ENCODE measurements around the gene CA10.
A peak's percentile ranks its signal among the peaks of the same experiment; 100 is the strongest.

CA10 gene

GRCh38 chr17:52032454-52032853 lies 126.1 kb downstream of the CA10 start:
- POLR2A ChIA-PET = no interaction called here
- CTCF ChIA-PET = interaction anchor here (1.6 kb wide), 1 partner anchor 74 kb away, joined by 4 read pairs; no protein-coding TSS in a partner anchor

GRCh38 chr17:52030052-52030451 lies 128.5 kb downstream of the CA10 start:
- DNase-seq (ENCODE audit: low read depth, low spot score) = no peak
- POLR2A ChIA-PET = no interaction called here
- TF ChIP-seq, protein P1, sequence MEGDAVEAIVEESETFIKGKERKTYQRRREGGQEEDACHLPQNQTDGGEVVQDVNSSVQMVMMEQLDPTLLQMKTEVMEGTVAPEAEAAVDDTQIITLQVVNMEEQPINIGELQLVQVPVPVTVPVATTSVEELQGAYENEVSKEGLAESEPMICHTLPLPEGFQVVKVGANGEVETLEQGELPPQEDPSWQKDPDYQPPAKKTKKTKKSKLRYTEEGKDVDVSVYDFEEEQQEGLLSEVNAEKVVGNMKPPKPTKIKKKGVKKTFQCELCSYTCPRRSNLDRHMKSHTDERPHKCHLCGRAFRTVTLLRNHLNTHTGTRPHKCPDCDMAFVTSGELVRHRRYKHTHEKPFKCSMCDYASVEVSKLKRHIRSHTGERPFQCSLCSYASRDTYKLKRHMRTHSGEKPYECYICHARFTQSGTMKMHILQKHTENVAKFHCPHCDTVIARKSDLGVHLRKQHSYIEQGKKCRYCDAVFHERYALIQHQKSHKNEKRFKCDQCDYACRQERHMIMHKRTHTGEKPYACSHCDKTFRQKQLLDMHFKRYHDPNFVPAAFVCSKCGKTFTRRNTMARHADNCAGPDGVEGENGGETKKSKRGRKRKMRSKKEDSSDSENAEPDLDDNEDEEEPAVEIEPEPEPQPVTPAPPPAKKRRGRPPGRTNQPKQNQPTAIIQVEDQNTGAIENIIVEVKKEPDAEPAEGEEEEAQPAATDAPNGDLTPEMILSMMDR (IDR thresholded peaks at IDR 0.05; ENCODE audit: insufficient read depth, low read length, missing control alignments) = no peak
- CTCF ChIA-PET = no interaction called here
- no peak overlapping the region for H3K4me3 ChIP-seq (ENCODE audit: low read depth, low read length)

More at GRCh38 chr17:52032454-52032853, 126.1 kb downstream of the CA10 start:
- no peak overlapping the region for H3K4me3 ChIP-seq (ENCODE audit: low read depth, low read length)
- no peak for DNase-seq (ENCODE audit: low read depth, low spot score)
- TF ChIP-seq, protein P1 (IDR thresholded peaks at IDR 0.05; ENCODE audit: insufficient read depth, low read length, missing control alignments) = no peak

- DNase-seq (ENCODE audit: low read depth, low spot score) = peak; percentile 47
- H3K4me3 ChIP-seq (ENCODE audit: low read depth, low read length) = no peak overlapping the region
- TF ChIP-seq, protein P1 (IDR thresholded peaks at IDR 0.05; ENCODE audit: insufficient read depth, low read length, missing control alignments) = no peak
- ChIA-PET CTCF (interaction anchor here (0.9 kb wide), 2 partner anchors 79 to 166 kb away, joined by 3 read pairs; no protein-coding TSS in a partner anchor), POLR2A (interaction anchor here (1.8 kb wide), 1 partner anchor 37 kb away, joined by 5 read pairs; no protein-coding TSS in a partner anchor)
These were observed 130.8 kb downstream of the CA10 start for GRCh38 chr17:52027620-52028295.

DNA sequence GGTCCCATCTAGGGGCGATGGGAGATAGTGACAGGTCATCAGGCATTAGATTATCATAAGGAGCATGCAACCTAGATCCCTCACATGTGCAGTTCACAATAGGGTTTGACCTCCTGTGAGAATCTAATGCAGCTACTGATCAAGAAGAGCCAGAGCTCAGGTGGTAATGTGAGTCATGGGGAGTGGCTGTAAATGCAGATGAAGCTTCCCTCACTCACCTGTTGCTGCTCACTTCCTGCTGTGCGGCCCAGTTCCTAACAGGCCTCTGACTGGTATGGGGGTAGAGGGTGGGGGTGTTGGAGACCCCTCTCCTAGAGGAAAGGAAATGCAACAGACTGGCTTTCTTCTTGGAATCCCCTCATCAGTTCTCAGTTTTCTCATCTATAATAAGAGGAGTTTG lies 131.4 kb downstream of the CA10 start:
- ChIA-PET POLR2A (interaction anchor here (1.8 kb wide), 1 partner anchor 38 kb away, joined by 5 read pairs; no protein-coding TSS in a partner anchor), CTCF (interaction anchor here (0.9 kb wide), 2 partner anchors 80 to 166 kb away, joined by 3 read pairs; no protein-coding TSS in a partner anchor)
- no peak for DNase-seq (ENCODE audit: low read depth, low spot score)
- no peak overlapping the region for H3K4me3 ChIP-seq (ENCODE audit: low read depth, low read length)
- TF ChIP-seq, protein P1 (IDR thresholded peaks at IDR 0.05; ENCODE audit: insufficient read depth, low read length, missing control alignments) = no peak

DNA sequence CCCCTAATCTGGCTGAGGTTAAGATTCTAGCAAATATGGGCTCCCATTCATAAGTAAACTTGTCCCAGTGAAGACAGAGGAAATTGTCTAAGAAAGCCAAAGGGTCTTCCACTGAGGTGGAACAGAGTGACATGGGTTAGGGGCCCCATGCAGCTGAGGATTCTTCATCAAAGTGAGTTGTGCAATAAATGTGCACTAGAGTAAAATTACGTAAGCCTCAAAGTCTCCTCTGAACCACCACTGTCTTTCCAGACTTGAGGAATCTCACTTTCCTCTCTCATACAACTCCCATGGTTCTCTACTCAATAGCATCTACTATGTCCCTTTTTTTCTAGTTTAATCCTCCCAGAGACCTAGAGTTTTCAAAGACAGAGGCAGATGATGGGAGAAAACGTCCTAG lies 132.4 kb downstream of the CA10 start:
- ChIA-PET POLR2A (no interaction called here), CTCF (no interaction called here)

GRCh38 chr17:52025236-52025635 lies 133.3 kb downstream of the CA10 start:
- TF ChIP-seq, protein P1 (IDR thresholded peaks at IDR 0.05; ENCODE audit: insufficient read depth, low read length, missing control alignments) = no peak
- CTCF ChIA-PET = no interaction called here
- peak; percentile 26 for DNase-seq (ENCODE audit: low read depth, low spot score)
- POLR2A ChIA-PET = no interaction called here
- no peak overlapping the region for H3K4me3 ChIP-seq (ENCODE audit: low read depth, low read length)

More for the DNA sequence above, 132.4 kb downstream of the CA10 start:
- TF ChIP-seq, protein P1 (IDR thresholded peaks at IDR 0.05; ENCODE audit: insufficient read depth, low read length, missing control alignments) = no peak
- DNase-seq (ENCODE audit: low read depth, low spot score) = no peak
- no peak overlapping the region for H3K4me3 ChIP-seq (ENCODE audit: low read depth, low read length)

Data from AG04449 (cell line).